Fibroblast of the aortic adventitia (primary cell): ENCODE measurements around the gene APH1A. TPM values are rescaled to one million over a fixed set of nuclear protein-coding genes. Genes with fewer than 3 reads are reported as not detected.
"Not testable (repeated sequence)": the region's sequence is repeated elsewhere in the genome, so short reads cannot be mapped to it uniquely, and the experiment has no call there.

Experiments used
- DNase-seq: peaks from one replicate; pipeline ENCODE4 v3.0.0-alpha.2; 2010; ENCODE audit warnings: low read depth
- H3K4me3 ChIP-seq: 2 replicates; pipeline ENCODE4 v1.5.1; 2011; ENCODE audit warnings: low read depth, mild to moderate bottlenecking, control low read depth, low read length, moderate library complexity
- total RNA-seq: library from RNA; depleted of rRNA; stranded (reverse); fragments of >200 nt; gene quantifications from 2 replicates; pipeline ENCODE4 v1.2.3, GENCODE V29; 2012; ENCODE audit warnings: low replicate concordance
- TF ChIP-seq, protein P1 (sequence below): IDR thresholded peaks from 2 replicates; pipeline ENCODE4 v1.5.1; 2011; ENCODE audit warnings: mild to moderate bottlenecking, low read length, control low read depth, inconsistent platforms; ENCODE audit not compliant: insufficient read depth

APH1A gene
- total RNA-seq, 1 donor: 110 TPM

DNA sequence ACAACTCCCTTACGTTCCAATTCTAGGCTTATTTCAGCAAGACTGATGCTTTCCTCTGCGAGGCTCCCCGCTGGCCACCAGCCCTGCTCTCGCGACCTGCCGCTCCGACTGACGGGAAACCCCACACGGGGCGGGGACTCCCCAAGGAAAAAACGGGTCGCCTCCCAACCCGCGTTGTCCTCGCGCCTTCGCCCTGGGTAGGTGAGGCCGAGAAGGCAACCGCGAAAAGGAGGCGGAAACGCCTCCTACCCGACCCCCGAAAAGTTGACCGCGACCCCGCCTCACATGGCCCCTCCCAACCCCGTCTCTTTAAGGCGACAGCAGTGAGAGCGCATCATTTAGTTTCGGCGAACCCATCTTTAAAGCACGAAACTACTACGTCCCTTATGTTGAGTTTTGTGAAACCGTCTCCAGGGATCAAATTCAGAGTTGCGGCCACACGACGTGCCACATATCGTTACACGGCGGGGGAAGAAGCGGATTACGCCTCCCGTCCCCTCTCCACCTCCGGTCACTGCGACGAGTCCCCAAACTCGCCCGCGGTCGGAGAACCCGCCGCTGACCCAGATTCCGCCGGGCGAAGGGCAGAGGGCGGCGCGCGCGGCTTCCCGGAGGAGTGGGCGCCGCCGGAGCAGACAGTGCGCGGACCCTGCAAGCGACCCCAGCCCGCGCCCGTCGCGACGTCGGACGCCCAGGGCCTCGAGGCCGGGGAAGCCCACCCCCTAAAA lies 34.1 kb downstream of the APH1A start:
- TF ChIP-seq, protein P1, sequence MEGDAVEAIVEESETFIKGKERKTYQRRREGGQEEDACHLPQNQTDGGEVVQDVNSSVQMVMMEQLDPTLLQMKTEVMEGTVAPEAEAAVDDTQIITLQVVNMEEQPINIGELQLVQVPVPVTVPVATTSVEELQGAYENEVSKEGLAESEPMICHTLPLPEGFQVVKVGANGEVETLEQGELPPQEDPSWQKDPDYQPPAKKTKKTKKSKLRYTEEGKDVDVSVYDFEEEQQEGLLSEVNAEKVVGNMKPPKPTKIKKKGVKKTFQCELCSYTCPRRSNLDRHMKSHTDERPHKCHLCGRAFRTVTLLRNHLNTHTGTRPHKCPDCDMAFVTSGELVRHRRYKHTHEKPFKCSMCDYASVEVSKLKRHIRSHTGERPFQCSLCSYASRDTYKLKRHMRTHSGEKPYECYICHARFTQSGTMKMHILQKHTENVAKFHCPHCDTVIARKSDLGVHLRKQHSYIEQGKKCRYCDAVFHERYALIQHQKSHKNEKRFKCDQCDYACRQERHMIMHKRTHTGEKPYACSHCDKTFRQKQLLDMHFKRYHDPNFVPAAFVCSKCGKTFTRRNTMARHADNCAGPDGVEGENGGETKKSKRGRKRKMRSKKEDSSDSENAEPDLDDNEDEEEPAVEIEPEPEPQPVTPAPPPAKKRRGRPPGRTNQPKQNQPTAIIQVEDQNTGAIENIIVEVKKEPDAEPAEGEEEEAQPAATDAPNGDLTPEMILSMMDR: no peak
- H3K4me3 ChIP-seq: peak overlapping the region; percentile 91
- peak; percentile 45 for DNase-seq

DNA sequence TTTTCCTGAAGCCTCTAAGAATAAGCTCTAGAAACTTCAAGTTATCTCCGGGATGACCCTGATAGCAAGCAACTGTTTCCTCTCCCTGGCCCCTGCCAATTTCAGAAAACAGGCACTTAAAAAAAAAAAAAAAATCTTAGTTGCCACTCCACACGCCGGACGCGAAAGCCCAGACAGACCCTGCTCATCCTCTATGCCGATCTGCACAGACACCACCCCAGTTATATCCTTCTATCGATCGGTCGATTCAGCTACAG lies 34.6 kb downstream of the APH1A start:
- TF ChIP-seq, protein P1: no peak
- H3K4me3 ChIP-seq: peak overlapping the region; percentile 91
- DNase-seq: peak; percentile 57

DNA sequence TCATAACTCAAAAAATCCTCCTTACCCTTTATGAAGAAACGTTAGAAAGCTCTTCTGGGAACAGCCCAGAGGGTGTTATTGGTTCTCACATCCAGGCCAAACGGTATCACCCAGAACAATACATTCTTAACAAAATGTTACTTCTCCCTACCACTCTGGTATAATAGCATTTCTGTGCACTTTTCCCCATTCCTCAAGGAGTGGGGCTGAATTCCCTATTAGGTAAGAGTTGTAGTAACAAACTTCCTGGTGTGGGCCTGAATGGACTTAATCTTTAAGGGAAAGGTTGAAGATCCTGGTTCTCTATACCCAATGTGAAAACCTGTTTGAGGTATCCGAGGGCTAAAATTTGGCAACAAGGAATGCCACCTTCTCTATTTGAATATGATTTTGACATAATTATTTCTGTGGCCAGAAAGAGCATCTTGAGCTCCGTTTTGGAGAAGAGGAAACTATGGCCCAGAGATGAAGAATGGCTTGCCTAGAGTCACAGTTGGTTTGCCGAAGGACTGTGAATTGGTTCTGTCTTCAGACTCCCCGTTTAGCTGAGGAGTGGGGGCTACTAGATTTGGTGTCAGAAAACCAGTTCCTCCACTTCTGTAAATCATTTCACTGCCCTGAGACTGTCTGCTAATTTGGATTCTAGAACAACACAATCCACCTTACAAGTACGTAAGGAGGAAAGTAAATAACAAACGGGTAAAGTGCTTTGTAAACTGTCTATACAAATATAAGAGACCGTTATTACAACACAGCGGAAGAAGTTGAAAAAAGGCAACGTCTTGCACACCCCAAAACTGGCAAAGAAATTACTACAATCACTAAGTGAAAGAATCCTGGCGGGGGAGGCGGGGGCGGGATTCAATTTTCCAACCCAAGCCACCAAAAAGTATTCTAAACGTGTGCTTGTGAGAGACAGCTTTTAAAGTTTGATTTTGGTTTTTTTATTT lies 35.2 kb downstream of the APH1A start:
- peak overlapping the region; percentile 91 for H3K4me3 ChIP-seq
- DNase-seq: peak; percentile 33
- TF ChIP-seq, protein P1: no peak

DNA sequence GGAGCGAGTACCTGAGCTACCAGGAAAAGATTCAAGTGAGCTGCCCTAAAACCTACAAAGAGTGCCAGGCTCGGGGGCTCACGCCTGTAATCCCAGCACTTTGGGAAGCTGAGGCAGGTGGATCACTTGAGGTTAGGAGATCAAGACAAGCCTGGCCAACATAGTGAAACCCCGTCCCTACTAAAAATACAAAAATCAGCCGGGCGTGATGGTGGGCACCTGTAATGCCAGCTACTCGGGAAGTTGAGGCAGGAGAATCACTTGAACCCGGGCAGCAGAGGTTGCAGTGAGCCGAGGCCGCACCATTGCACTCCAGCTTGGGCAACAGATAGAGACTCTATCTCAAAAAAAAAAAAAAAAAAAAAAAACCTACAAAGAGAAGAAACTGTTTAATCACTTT lies 35.9 kb downstream of the APH1A start:
- DNase-seq, H3K4me3 ChIP-seq: not testable (repeated sequence)

DNA sequence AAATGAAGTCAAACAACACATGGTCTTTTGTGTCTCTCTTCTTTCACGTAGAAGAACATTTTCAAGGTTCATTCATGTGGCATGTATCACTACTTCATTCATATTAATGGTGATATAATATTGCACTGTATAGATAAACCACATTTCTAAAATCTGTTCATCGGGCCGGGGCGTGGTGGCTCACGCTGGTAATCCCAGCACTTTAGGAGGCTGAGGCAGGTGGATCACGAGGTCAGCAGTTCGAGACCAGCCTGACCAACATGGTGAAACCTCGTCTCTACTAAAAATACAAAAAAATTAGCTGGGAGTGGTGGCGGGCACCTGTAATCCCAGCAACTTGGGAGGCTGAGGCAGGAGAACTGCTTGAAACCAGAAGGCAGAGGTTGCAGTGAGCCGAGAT lies 40.6 kb downstream of the APH1A start:
- DNase-seq, H3K4me3 ChIP-seq: not testable (repeated sequence)

GRCh38 chr1:150227228-150227627 lies 41.6 kb downstream of the APH1A start:
- TF ChIP-seq, protein P1: no peak
- H3K4me3 ChIP-seq: no peak overlapping the region
- no peak for DNase-seq

GRCh38 chr1:150226486-150226885 lies 42.3 kb downstream of the APH1A start:
- TF ChIP-seq, protein P1: no peak
- no peak overlapping the region for H3K4me3 ChIP-seq
- no peak for DNase-seq
